Neural progenitor cell (in vitro differentiated cells): ENCODE data around the gene TSPAN5.

ENCODE experiments used
- CTCF ChIP-seq: fragments of 200-600 bp; sonication (generic); IDR thresholded peaks from 2 replicates; pipeline ENCODE4 v1.5.1; 2017; ENCODE audit warnings: antibody characterized with exemption, mild to moderate bottlenecking
- EZH2 ChIP-seq: fragments of 200-600 bp; sonication (generic); IDR thresholded peaks from 2 replicates; pipeline ENCODE4 v1.6.1; 2017; ENCODE audit warnings: antibody characterized with exemption, mild to moderate bottlenecking, moderate library complexity

- TF ChIP-seq CTCF: no peak
- TF ChIP-seq EZH2: no peak
Measured at GRCh38 chr4:98540803-98541202, 117.6 kb downstream of the TSPAN5 start.
